ENCODE results near the gene SOX13.

DNA sequence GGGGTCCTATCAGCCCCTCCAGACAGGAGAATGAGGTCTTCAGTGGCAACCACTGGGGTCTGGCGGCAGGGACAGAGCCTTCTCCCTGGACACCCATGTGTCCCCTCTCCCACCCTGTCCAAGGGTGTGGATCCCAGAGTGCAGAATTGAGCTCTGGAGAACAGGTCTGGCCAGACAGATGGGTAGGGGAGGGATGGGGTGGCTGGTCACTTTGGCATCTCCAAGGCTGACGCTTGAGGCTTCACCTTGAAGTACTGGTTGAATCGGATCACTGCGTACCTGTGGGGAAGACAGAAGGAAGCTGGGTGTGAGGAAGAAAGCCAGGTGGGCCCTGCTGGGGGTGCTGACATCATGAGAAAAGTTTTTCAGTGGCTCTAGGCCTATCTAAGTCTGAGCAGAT, 59.1 kb downstream of the SOX13 start:
- no peak for TF ChIP-seq POLR2A (IDR thresholded peaks at IDR 0.05)
- TF ChIP-seq, protein P1, sequence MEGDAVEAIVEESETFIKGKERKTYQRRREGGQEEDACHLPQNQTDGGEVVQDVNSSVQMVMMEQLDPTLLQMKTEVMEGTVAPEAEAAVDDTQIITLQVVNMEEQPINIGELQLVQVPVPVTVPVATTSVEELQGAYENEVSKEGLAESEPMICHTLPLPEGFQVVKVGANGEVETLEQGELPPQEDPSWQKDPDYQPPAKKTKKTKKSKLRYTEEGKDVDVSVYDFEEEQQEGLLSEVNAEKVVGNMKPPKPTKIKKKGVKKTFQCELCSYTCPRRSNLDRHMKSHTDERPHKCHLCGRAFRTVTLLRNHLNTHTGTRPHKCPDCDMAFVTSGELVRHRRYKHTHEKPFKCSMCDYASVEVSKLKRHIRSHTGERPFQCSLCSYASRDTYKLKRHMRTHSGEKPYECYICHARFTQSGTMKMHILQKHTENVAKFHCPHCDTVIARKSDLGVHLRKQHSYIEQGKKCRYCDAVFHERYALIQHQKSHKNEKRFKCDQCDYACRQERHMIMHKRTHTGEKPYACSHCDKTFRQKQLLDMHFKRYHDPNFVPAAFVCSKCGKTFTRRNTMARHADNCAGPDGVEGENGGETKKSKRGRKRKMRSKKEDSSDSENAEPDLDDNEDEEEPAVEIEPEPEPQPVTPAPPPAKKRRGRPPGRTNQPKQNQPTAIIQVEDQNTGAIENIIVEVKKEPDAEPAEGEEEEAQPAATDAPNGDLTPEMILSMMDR (IDR thresholded peaks at IDR 0.05): no peak

All from tibial nerve (tissue), 3 donors.